Measurements from ENCODE around the gene ARHGEF4. TPM values are rescaled to one million over a fixed set of nuclear protein-coding genes. Genes with fewer than 3 reads are reported as not detected.
"Not testable (repeated sequence)": the region's sequence is repeated elsewhere in the genome, so short reads cannot be mapped to it uniquely, and the experiment has no call there.

The ARHGEF4 gene
- total RNA-seq, 1 experiment from 2014 or later = 12.6 TPM

DNA sequence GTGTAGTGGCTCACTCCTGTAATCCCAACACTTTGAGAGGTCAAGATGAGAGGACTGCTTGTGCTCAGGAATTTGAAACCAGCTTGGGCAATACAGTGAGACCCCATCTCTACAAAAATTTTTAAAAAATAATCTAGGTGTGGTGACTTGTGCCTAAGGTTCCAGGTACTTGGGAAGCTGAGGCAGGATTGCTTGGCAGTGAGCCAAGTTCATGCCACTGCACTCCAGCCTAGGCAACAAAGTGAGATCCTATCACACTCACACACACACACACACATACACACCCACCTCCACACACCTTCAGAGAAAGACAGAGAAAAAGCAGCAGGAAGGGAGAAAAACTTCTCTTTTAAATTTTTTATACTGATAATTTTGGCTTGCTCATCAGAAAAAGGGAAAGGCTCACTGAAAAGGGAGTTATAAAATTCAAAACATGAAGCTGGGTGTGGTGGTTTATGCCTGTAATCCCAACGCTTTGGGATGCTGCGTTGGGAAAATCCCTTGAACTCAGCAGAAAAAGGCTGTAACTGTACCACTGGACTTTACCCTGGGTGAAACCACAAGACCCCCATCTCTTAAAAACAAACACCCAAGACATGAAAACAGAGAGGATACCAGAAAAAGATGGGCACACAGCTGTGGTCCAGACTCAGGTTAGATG, 230.9 kb downstream of the ARHGEF4 start:
- no peaks in the 10 kb centered on the region for H3K23me2 ChIP-seq (ENCODE audit: insufficient read length, low read depth, low read length, poor library complexity, severe bottlenecking)
- peaks cover 10% of the 10 kb centered on the region in 2 experiments; a peak in 3 of 4 replicates for H3K4me1 Mint-ChIP-seq
- no peaks in the 10 kb centered on the region for H3K4me1 ChIP-seq (ENCODE audit: insufficient read depth, low read length)
- no peaks in the 10 kb centered on the region for H4K20me1 ChIP-seq (ENCODE audit: control insufficient read depth, insufficient read depth, insufficient read length)
- no peak overlapping the region for H2BK15ac ChIP-seq (ENCODE audit: low read depth, low read length)
- no peak overlapping the region for H2AFZ ChIP-seq (ENCODE audit: low read length)
- H3K36me3 Mint-ChIP-seq (ENCODE audit: insufficient read depth in 1 of 3, low read depth in 3 of 3) = peaks cover 42 to 80% (median 72%) of the 10 kb centered on the region in 3 experiments
- no peak overlapping the region for H3K4me3 Mint-ChIP-seq
- no CpG with 5 or more reads among the region's 2 CpGs for WGBS (ENCODE audit: extremely low coverage, insufficient read length, low lambda C conversion rate)
- no peak overlapping the region; a peak in 1 of 7 replicates for H3K27ac Mint-ChIP-seq
- H3K23ac ChIP-seq (ENCODE audit: insufficient read length, low read depth, low read length) = no peak overlapping the region
- H3K4ac ChIP-seq (ENCODE audit: low read depth, low read length) = no peak overlapping the region
- no peak overlapping the region for H3K14ac ChIP-seq (ENCODE audit: insufficient read depth, low read length)
- H3K9me3 ChIP-seq (ENCODE audit: control insufficient read depth, low read depth, low read length) = no peaks in the 10 kb centered on the region
- no peak overlapping the region for H3K4me2 ChIP-seq (ENCODE audit: insufficient read depth, insufficient read length, low read length)
- no peak overlapping the region for H3K9ac ChIP-seq (ENCODE audit: extremely low read depth, insufficient read length, low read length)
- H3K27ac ChIP-seq (ENCODE audit: insufficient read length, low read depth, low read length) = no peak overlapping the region
- no peak overlapping the region for H2BK5ac ChIP-seq (ENCODE audit: insufficient read length, low read length)
- no peak for DNase-seq
- TF ChIP-seq, protein P1, sequence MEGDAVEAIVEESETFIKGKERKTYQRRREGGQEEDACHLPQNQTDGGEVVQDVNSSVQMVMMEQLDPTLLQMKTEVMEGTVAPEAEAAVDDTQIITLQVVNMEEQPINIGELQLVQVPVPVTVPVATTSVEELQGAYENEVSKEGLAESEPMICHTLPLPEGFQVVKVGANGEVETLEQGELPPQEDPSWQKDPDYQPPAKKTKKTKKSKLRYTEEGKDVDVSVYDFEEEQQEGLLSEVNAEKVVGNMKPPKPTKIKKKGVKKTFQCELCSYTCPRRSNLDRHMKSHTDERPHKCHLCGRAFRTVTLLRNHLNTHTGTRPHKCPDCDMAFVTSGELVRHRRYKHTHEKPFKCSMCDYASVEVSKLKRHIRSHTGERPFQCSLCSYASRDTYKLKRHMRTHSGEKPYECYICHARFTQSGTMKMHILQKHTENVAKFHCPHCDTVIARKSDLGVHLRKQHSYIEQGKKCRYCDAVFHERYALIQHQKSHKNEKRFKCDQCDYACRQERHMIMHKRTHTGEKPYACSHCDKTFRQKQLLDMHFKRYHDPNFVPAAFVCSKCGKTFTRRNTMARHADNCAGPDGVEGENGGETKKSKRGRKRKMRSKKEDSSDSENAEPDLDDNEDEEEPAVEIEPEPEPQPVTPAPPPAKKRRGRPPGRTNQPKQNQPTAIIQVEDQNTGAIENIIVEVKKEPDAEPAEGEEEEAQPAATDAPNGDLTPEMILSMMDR (conservative IDR thresholded peaks at IDR 0.05) = no peak
- no peak overlapping the region for H3T11ph ChIP-seq (ENCODE audit: low read length)
- H3K27me3 Mint-ChIP-seq (ENCODE audit: low read depth) = no peaks in the 10 kb centered on the region
- no peak overlapping the region for H3K18ac ChIP-seq (ENCODE audit: insufficient read length, low read depth, low read length)
- no peak overlapping the region for H4K8ac ChIP-seq (replicated peaks; ENCODE audit: insufficient read length, low read depth, low read length)
- peaks cover 20% of the 10 kb centered on the region; the same call in 1 of the 2 replicates for H3K79me2 ChIP-seq (ENCODE audit: insufficient read depth, low read length)
- H2BK12ac ChIP-seq (ENCODE audit: insufficient read length, low read depth, low read length) = no peak overlapping the region
- no peak overlapping the region for H3K56ac ChIP-seq (ENCODE audit: insufficient read length, low read depth, low read length)
- H3K27me3 ChIP-seq (ENCODE audit: insufficient read depth, low read length) = no peaks in the 10 kb centered on the region
- H2BK20ac ChIP-seq (ENCODE audit: low read depth, low read length, poor library complexity, severe bottlenecking) = no peak overlapping the region
- no peak overlapping the region for H4K91ac ChIP-seq (ENCODE audit: insufficient read length, low read depth, low read length)
- no peak overlapping the region for H2BK120ac ChIP-seq (ENCODE audit: low read depth, low read length, poor library complexity, severe bottlenecking)
- peaks cover 8% of the 10 kb centered on the region for H3K79me1 ChIP-seq (ENCODE audit: insufficient read depth, low read depth, low read length, poor library complexity, severe bottlenecking)
- H4K5ac ChIP-seq (ENCODE audit: insufficient read length, low read depth, low read length) = no peak overlapping the region
- H2AK5ac ChIP-seq (ENCODE audit: insufficient read length, low read length) = no peak overlapping the region
- no peaks in the 10 kb centered on the region for H3K9me3 Mint-ChIP-seq

GRCh38 chr2:131068172-131068571, 231.5 kb downstream of the ARHGEF4 start:
- not testable (repeated sequence) for H3K9ac ChIP-seq (ENCODE audit: extremely low read depth, insufficient read length, low read length); H4K91ac ChIP-seq (ENCODE audit: insufficient read length, low read depth, low read length); H4K20me1 ChIP-seq (ENCODE audit: control insufficient read depth, insufficient read depth, insufficient read length); H3K9me3 ChIP-seq (ENCODE audit: control insufficient read depth, low read depth, low read length); H4K8ac ChIP-seq (replicated peaks; ENCODE audit: insufficient read length, low read depth, low read length); H2BK5ac ChIP-seq (ENCODE audit: insufficient read length, low read length); H3K9me3 Mint-ChIP-seq; H3K27me3 ChIP-seq (ENCODE audit: insufficient read depth, low read length); H3K14ac ChIP-seq (ENCODE audit: insufficient read depth, low read length); H2BK12ac ChIP-seq (ENCODE audit: insufficient read length, low read depth, low read length); H3K27me3 Mint-ChIP-seq (ENCODE audit: low read depth); H3K27ac Mint-ChIP-seq; H2BK20ac ChIP-seq (ENCODE audit: low read depth, low read length, poor library complexity, severe bottlenecking); H2BK120ac ChIP-seq (ENCODE audit: low read depth, low read length, poor library complexity, severe bottlenecking); H2AK5ac ChIP-seq (ENCODE audit: insufficient read length, low read length); DNase-seq; H3K4me2 ChIP-seq (ENCODE audit: insufficient read depth, insufficient read length, low read length); H3K23ac ChIP-seq (ENCODE audit: insufficient read length, low read depth, low read length); H4K5ac ChIP-seq (ENCODE audit: insufficient read length, low read depth, low read length); H3K4me3 Mint-ChIP-seq; H3K18ac ChIP-seq (ENCODE audit: insufficient read length, low read depth, low read length); H3K23me2 ChIP-seq (ENCODE audit: insufficient read length, low read depth, low read length, poor library complexity, severe bottlenecking); H3K79me1 ChIP-seq (ENCODE audit: insufficient read depth, low read depth, low read length, poor library complexity, severe bottlenecking); H3K4me1 ChIP-seq (ENCODE audit: insufficient read depth, low read length); H3K27ac ChIP-seq (ENCODE audit: insufficient read length, low read depth, low read length); H3K56ac ChIP-seq (ENCODE audit: insufficient read length, low read depth, low read length); H2BK15ac ChIP-seq (ENCODE audit: low read depth, low read length); H2AFZ ChIP-seq (ENCODE audit: low read length); H3T11ph ChIP-seq (ENCODE audit: low read length); H3K4ac ChIP-seq (ENCODE audit: low read depth, low read length)
- peaks cover 40 to 77% (median 75%) of the 10 kb centered on the region in 3 experiments for H3K36me3 Mint-ChIP-seq (ENCODE audit: insufficient read depth in 1 of 3, low read depth in 3 of 3)
- no CpG with 5 or more reads among the region's 6 CpGs for WGBS (ENCODE audit: extremely low coverage, insufficient read length, low lambda C conversion rate)
- peaks cover 10% of the 10 kb centered on the region in 2 experiments; a peak in 3 of 4 replicates for H3K4me1 Mint-ChIP-seq
- H3K79me2 ChIP-seq (ENCODE audit: insufficient read depth, low read length) = peaks cover 19% of the 10 kb centered on the region; the same call in 1 of the 2 replicates
